LNCaP clone FGC (cell line): ENCODE results near the gene ZNF746.

Experiments used
- DNase-seq: peaks from one replicate; pipeline ENCODE4 v3.0.0-alpha.2; 2011; ENCODE audit warnings: low read depth
- H3K4me3 ChIP-seq: 2 replicates; pipeline ENCODE4 v1.5.1; 2011; ENCODE audit warnings: mild to moderate bottlenecking, low read depth, low read length, control low read depth
- CTCF ChIP-seq: IDR thresholded peaks from 2 replicates; pipeline ENCODE4 v1.5.1; 2012; ENCODE audit warnings: mild to moderate bottlenecking; ENCODE audit not compliant: control insufficient read depth, insufficient read depth; ENCODE audit errors: extremely low read depth

ZNF746 gene

GRCh38 chr7:149443523-149443922 lies 54.1 kb downstream of the ZNF746 start:
- DNase-seq: no peak
- TF ChIP-seq CTCF: no peak

GRCh38 chr7:149442924-149443323 lies 54.7 kb downstream of the ZNF746 start:
- H3K4me3 ChIP-seq: no peak overlapping the region
- no peak for TF ChIP-seq CTCF
- no peak for DNase-seq

More at GRCh38 chr7:149443523-149443922, 54.1 kb downstream of the ZNF746 start:
- H3K4me3 ChIP-seq: no peak overlapping the region

GRCh38 chr7:149440222-149440621 lies 57.4 kb downstream of the ZNF746 start:
- DNase-seq: no peak
- H3K4me3 ChIP-seq: no peak overlapping the region
- no peak for TF ChIP-seq CTCF

GRCh38 chr7:149436358-149436757 lies 61.3 kb downstream of the ZNF746 start:
- no peak for TF ChIP-seq CTCF
- no peak overlapping the region for H3K4me3 ChIP-seq
- DNase-seq: no peak

GRCh38 chr7:149433124-149433523 lies 64.5 kb downstream of the ZNF746 start:
- no peak overlapping the region for H3K4me3 ChIP-seq
- DNase-seq: no peak
- TF ChIP-seq CTCF: no peak

- no peak overlapping the region for H3K4me3 ChIP-seq
- TF ChIP-seq CTCF: no peak
- no peak for DNase-seq
Observed at GRCh38 chr7:149432121-149432691, 65.4 kb downstream of the ZNF746 start.

- no peak for DNase-seq
- TF ChIP-seq CTCF: no peak
- H3K4me3 ChIP-seq: no peak overlapping the region
Observed at GRCh38 chr7:149431486-149432120, 66.0 kb downstream of the ZNF746 start.
